HG03045 (cell line): ENCODE data around the gene BEAN1.

Source experiments
- ATAC-seq: cut with Tn5 transposase; IDR thresholded peaks from one replicate; pipeline ENCODE4 v1.9.1; 2021; ENCODE audit warnings: mild to moderate bottlenecking, moderate library complexity; ENCODE audit not compliant: unreplicated experiment

Gene BEAN1, protein sequence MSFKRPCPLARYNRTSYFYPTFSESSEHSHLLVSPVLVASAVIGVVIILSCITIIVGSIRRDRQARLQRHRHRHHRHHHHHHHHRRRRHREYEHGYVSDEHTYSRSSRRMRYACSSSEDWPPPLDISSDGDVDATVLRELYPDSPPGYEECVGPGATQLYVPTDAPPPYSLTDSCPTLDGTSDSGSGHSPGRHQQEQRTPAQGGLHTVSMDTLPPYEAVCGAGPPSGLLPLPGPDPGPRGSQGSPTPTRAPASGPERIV

GRCh38 chr16:66427036-66427860 lies at the start of gene BEAN1:
Gene BEAN1 (plus strand): TSS chr16:66427295. CDS start chr16:66437677, 10,382 bp downstream.
- no peak for ATAC-seq

DNA sequence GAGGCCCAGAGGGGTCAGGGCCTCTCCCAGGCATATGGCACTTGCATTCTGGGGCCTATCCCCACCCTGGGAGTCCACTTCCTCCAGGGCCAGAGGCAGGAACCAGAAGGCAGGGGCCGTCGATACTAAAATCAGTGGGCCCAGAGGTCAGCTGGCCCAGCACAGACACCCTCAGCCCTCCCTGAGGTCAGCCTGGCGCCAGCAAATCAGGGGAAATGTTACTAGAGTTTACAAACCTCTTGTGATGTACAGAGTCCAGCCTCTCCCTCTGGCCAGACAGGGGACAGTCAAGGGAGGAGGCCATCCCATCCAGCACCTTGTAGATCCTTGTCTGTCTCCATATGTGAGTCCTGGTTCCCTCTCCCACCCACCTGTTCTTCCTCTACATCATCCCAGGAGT lies 49.8 kb upstream of the BEAN1 start:
- no peak for ATAC-seq

DNA sequence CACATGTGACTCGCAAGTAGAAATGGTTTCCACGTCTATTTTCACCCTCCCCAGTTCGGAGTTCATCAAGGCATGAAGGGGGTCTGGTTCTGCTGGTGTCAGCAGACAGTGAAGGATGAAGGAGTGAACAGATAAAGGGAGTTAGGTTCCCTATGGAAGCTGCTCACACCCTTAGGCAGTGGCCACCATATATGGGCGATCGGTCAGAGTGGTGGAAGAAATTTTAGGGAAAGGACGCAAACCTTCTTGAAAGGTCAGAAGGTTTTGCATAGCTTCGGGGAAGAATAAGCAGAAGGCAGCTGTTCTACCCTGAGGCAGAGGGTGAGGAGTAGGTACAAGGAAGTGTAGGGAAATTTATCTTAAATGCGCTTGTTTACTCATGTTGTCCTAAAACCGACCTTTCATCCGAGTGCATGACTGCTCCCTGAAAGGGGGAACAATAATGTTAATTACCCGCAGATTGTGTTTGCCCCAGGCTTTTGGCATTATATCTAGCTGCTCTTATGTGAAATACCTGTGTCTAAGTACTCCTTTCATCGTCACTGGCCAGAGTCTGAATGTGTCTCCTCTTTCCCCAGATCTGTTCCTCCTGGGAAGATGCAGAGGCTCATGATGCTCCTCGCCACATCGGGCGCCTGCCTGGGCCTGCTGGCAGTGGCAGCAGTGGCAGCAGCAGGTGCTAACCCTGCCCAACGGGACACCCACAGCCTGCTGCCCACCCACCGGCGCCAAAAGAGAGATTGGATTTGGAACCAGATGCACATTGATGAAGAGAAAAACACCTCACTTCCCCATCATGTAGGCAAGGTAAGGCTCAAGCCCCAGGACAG lies 48.1 kb upstream of the BEAN1 start:
- no peak for ATAC-seq

- no peak for ATAC-seq
Observed at GRCh38 chr16:66379571-66379941, 47.5 kb upstream of the BEAN1 start.

DNA sequence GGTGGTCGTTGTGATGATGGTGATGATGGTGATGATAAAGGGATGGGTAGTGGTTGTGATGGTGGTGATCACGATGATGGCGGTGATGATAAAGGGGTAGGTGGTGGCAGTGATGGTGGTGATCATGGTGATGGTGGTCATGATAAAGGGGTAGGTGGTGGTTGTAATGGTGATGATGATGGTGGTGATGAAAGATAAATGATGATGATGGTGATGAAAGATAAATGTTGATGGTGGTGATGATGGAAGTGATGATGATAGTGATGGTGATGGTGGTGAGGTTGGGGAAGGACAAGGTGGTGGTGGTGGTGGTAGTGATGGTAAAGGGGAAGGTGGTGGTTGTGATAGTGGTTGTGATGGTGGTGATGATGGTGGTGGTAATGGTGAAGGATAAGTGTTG lies 46.7 kb upstream of the BEAN1 start:
- no peak for ATAC-seq

GRCh38 chr16:66381585-66382170 lies 45.4 kb upstream of the BEAN1 start:
- no peak for ATAC-seq

DNA sequence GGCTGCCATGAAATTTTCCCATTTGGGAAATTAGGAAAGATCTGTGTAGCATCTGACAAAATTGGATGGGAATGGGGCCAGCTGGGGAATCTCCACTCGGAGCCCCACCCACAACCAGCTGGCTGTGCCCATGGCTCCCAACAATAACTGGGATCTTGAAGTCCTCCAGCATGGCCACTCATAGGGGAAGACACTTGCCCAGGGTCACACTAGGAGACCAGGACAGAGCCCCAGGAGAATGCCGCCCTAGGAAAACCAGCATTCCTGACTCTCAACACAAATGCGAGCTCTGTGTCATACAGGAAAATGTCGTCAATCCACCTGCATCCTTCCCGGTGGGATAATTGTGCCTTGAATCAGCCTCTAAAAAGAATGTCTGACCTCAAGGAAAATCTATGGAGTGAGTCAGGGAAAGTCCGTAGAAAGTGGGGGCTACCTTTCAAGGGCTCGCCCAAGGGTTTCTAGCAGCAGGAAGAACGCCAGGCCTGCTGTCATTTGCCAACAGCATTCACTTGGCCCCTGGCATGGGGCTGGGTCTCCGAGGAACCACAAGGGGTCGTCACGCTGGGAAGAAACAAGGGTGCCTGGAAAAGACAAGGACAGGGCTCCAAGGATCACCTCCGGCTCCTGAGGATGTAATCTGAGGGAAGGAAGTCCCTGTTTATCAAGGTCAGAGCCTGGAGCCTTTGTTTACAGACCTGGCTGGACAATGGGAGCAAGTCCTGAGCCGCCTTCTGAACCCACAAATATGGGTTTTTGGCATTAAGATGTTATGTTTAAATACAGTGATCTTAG lies 44.7 kb upstream of the BEAN1 start:
- no peak for ATAC-seq

GRCh38 chr16:66382966-66383299 lies 44.2 kb upstream of the BEAN1 start:
- ATAC-seq = no peak

- ATAC-seq = no peak
Observed at GRCh38 chr16:66383551-66383950, 43.5 kb upstream of the BEAN1 start.

DNA sequence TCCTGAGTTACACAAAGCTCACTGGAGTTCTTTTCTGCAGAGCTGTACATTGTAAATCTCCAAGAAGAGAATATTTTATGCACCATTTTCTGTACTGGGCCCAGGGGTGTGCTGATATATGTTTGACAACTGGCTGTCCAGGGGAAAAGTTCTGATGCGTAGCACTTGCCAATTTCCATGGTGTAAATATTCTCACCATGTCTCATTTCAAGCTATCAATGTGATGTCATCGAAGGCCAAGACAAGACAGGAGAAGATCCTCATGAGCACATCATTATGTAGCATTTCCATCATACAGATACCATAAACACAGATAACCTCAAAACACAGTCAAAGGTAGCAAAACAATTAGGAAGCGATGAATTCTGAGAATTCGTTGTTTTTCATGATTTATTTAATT lies 41.7 kb upstream of the BEAN1 start:
- no peak for ATAC-seq

GRCh38 chr16:66386629-66387622 lies 40.2 kb upstream of the BEAN1 start:
- ATAC-seq = no peak

GRCh38 chr16:66387817-66388332 lies 39.2 kb upstream of the BEAN1 start:
- ATAC-seq = no peak

- no peak for ATAC-seq
Observed at GRCh38 chr16:66388350-66389139, 38.5 kb upstream of the BEAN1 start.

- no peak for ATAC-seq
Observed at GRCh38 chr16:66389256-66390176, 37.6 kb upstream of the BEAN1 start.

DNA sequence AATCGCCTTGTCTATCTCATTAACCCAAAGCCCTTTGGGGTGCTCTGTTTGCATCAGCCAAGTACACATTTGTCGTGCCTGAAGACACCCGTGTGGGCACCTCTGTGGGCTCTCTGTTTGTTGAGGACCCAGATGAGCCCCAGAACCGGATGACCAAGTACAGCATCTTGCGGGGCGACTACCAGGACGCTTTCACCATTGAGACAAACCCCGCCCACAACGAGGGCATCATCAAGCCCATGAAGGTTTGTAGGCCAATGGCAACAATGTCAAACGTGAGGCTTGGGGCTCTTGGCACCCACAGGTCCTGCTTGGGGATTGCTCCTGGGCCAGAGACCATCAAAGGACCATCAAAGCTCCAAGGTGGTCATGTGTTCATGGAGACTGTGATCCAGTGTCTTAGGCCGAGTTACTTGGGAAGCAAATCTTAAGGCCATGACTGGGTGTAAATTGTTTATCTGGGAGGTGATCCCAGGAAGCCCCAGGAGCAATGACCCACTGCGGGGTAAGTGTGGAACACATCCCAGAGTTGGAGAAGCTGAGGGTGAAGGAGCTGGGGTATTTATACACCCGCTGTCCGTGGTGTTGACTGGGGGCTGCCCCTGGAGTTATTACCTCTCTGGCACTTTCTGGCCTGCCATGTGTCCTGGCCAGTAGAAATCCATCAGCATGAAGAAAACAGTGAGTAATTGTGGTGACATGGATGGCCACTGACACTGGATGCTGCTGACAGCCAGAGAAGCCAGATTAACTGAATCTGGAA lies 36.6 kb upstream of the BEAN1 start:
- ATAC-seq = no peak
